GM13977 (cell line): Measurements from ENCODE around the gene NCOR2.

Experiments
- DNase-seq: peaks from one replicate; pipeline ENCODE4 v3.0.0; 2012; ENCODE audit warnings: low spot score
- in situ Hi-C: fragments of 300-500 bp; cut with MboI; formaldehyde crosslinking; loops from one replicate; pipeline ENCODE4 v1.12.0; 2022; ENCODE audit warnings: low sequenced_read_pairs, low pct_unique_long_range_greater_than_20kb, mixed read lengths, inconsistent platforms; ENCODE audit not compliant: unreplicated experiment
- TF ChIP-seq, protein P1 (sequence below): IDR thresholded peaks from 2 replicates; pipeline ENCODE4 v1.5.1; 2012; ENCODE audit warnings: mild to moderate bottlenecking, control low read depth; ENCODE audit not compliant: insufficient read depth; ENCODE audit errors: extremely low read depth, missing control alignments

NCOR2 gene

DNA sequence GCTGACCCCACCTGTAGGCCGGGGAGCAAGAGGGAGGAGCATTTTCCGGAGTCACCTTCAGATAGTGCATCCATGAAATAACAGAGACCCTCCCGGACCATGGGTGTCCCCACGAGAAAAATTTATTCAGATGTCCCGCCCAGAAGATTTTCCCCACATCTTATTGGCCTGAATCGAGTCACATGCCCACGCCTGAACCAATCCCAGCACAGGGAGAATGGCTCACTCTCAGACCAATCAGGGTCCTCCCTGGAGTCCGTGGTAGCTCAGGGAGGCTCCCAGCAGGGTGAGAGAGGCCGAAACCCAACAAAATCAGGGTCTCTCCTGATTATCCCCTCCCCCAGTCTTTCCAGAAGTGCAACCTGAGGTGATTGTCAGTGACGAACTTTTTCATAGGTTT lies 16.4 kb upstream of the NCOR2 start:
- TF ChIP-seq, protein P1, sequence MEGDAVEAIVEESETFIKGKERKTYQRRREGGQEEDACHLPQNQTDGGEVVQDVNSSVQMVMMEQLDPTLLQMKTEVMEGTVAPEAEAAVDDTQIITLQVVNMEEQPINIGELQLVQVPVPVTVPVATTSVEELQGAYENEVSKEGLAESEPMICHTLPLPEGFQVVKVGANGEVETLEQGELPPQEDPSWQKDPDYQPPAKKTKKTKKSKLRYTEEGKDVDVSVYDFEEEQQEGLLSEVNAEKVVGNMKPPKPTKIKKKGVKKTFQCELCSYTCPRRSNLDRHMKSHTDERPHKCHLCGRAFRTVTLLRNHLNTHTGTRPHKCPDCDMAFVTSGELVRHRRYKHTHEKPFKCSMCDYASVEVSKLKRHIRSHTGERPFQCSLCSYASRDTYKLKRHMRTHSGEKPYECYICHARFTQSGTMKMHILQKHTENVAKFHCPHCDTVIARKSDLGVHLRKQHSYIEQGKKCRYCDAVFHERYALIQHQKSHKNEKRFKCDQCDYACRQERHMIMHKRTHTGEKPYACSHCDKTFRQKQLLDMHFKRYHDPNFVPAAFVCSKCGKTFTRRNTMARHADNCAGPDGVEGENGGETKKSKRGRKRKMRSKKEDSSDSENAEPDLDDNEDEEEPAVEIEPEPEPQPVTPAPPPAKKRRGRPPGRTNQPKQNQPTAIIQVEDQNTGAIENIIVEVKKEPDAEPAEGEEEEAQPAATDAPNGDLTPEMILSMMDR, result no peak
- in situ Hi-C loops, result no loop called here
- DNase-seq, result no peak

DNA sequence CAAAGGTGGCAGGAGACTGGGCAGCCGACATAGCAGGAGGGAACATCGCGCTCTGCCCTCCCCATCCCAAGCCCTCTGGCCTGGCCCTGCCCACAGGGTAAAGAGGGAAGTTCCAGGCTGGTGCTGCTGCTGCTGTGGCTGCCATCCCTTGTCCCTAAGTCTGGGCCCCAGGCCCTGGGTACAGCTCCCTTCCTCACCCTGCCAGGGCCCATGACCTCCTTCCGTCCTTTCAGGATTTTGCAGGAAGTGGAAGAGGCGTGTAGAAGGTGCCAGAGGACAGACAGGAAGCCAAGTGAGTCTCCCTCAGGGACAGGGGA lies 14.7 kb upstream of the NCOR2 start:
- in situ Hi-C loops, result no loop called here
- TF ChIP-seq, protein P1, result no peak
- DNase-seq, result no peak

GRCh38 chr12:124581307-124582107 lies 14.1 kb upstream of the NCOR2 start:
- in situ Hi-C loops, result no loop called here
- TF ChIP-seq, protein P1, result no peak
- no peak for DNase-seq

GRCh38 chr12:124579921-124580517 lies 12.6 kb upstream of the NCOR2 start:
- in situ Hi-C loops, result no loop called here
- DNase-seq, result no peak
- TF ChIP-seq, protein P1, result no peak

GRCh38 chr12:124578854-124579253 lies 11.4 kb upstream of the NCOR2 start:
- TF ChIP-seq, protein P1, result no peak
- in situ Hi-C loops, result no loop called here
- no peak for DNase-seq

DNA sequence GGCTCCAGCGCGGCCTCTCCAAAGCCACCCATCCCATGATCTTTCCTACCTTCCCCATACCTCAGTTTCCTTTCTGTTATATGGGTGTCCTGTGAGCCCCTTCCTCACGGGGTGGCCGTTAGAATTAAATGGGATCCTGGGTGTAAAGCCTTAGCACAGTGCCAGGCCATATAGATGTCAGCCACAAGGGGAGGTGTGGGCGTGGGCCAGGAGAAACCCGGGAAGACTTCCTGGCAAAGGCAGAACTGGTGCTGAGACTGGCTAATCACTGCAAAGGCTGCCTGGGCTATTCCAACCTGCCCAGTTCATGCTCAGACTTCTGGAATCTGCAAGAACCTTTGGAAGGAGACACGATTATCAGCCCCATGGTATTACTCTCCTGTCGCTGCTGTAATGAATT lies 11.0 kb upstream of the NCOR2 start:
- DNase-seq, result no peak
- in situ Hi-C loops, result no loop called here
- TF ChIP-seq, protein P1, result no peak
